HEK293T (cell line): ENCODE results near the gene TLNRD1.
"Not testable (repeated sequence)": the region's sequence is repeated elsewhere in the genome, so short reads cannot be mapped to it uniquely, and the experiment has no call there.

Source experiments
- CTCF ChIA-PET: fragments of 350-600 bp; formaldehyde crosslinking; extraction: SDS; loops from one replicate; lab custom pipeline; 2021; ENCODE audit warnings: antibody characterized with exemption, inconsistent platforms; lab: Yijun Ruan, JAX
- POLR2A ChIA-PET: fragments of 350-600 bp; formaldehyde crosslinking; extraction: SDS; loops from one replicate; lab custom pipeline; 2020; ENCODE audit warnings: antibody characterized with exemption, inconsistent platforms; lab: Yijun Ruan, JAX
- DNase-seq: peaks from one replicate; pipeline ENCODE4 v3.0.0; 2012; ENCODE audit warnings: mixed read lengths; ENCODE audit errors: extremely low spot score
- ARNT ChIP-seq: fragments of 450-650 bp; IDR thresholded peaks from 2 replicates; pipeline ENCODE4 v1.6.1; 2017; ENCODE audit warnings: mild to moderate bottlenecking
- BHLHE40 ChIP-seq: fragments of 450-650 bp; IDR thresholded peaks from 2 replicates; pipeline ENCODE4 v1.6.1; 2016; ENCODE audit warnings: mild to moderate bottlenecking, moderate library complexity, borderline replicate concordance
- CTBP1 ChIP-seq: fragments of 450-650 bp; IDR thresholded peaks from 2 replicates; pipeline ENCODE4 v1.6.1; 2016; ENCODE audit warnings: borderline replicate concordance
- ELF4 ChIP-seq: fragments of 450-650 bp; IDR thresholded peaks from 2 replicates; pipeline ENCODE4 v1.6.1; 2017; ENCODE audit warnings: antibody characterized with exemption
- FOXA1 ChIP-seq: fragments of 450-650 bp; IDR thresholded peaks from 2 replicates; pipeline ENCODE4 v1.6.1; 2016; ENCODE audit warnings: mild to moderate bottlenecking
- FOXK2 ChIP-seq: fragments of 450-650 bp; IDR thresholded peaks from 2 replicates; pipeline ENCODE4 v1.6.1; 2016; ENCODE audit warnings: mild to moderate bottlenecking
- FOXM1 ChIP-seq: fragments of 450-650 bp; IDR thresholded peaks from 2 replicates; pipeline ENCODE4 v1.6.1; 2017; ENCODE audit warnings: mild to moderate bottlenecking, borderline replicate concordance
- HDGF ChIP-seq: fragments of 450-650 bp; IDR thresholded peaks from 2 replicates; pipeline ENCODE4 v1.6.1; 2017; ENCODE audit warnings: antibody characterized with exemption, borderline replicate concordance
- L3MBTL2 ChIP-seq: fragments of 450-650 bp; conservative IDR thresholded peaks from 2 replicates; pipeline ENCODE4 v1.6.1; 2016; ENCODE audit warnings: mild to moderate bottlenecking
- LEF1 ChIP-seq: fragments of 450-650 bp; IDR thresholded peaks from 2 replicates; pipeline ENCODE4 v1.6.1; 2017; ENCODE audit warnings: mild to moderate bottlenecking, borderline replicate concordance
- NFRKB ChIP-seq: fragments of 450-650 bp; IDR thresholded peaks from 2 replicates; pipeline ENCODE4 v1.6.1; 2016; ENCODE audit warnings: mild to moderate bottlenecking, moderate library complexity
- PKNOX1 ChIP-seq: fragments of 450-650 bp; IDR thresholded peaks from 2 replicates; pipeline ENCODE4 v1.6.1; 2016
- SP1 ChIP-seq: fragments of 450-650 bp; IDR thresholded peaks from 2 replicates; pipeline ENCODE4 v1.6.1; 2017
- SUZ12 ChIP-seq: fragments of 450-650 bp; IDR thresholded peaks from 2 replicates; pipeline ENCODE4 v1.6.1; 2016; ENCODE audit warnings: mild to moderate bottlenecking
- TARDBP ChIP-seq: fragments of 450-650 bp; IDR thresholded peaks from 2 replicates; pipeline ENCODE4 v1.6.1; 2016
- ZNF384 ChIP-seq: fragments of 450-650 bp; IDR thresholded peaks from 2 replicates; pipeline ENCODE4 v1.6.1; 2016

The TLNRD1 gene

DNA sequence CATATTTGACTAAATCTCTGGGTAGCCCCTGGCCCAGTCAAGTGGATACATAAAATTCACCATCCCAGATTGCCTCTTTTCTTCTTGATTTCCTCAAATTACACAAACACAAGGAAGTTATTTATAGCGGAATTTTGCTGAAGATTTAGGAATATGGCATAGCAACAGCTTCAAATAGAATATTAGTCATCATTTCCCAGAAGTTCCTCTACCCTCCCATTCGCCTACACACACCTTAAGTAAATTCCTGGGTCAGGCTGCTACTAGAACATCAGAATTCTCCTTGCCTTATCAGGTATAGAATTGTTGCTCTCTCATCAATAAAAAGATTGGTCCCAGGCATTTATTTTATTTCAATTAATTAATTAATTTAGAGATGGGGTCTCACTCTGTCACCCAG is 42.7 kb upstream of the TLNRD1 start:
- TF ChIP-seq LEF1 (no peak), ELF4 (no peak), NFRKB (no peak), CTBP1 (no peak), SP1 (no peak), L3MBTL2 (no peak), HDGF (no peak), SUZ12 (no peak), TARDBP (no peak), ZNF384 (no peak), FOXM1 (no peak)
- CTCF ChIA-PET, result interaction anchor here (0.6 to 1.8 kb wide), 2 partner anchors 13 to 308 kb away, joined by 3 to 5 read pairs; no protein-coding TSS in a partner anchor
- POLR2A ChIA-PET, result no interaction called here
- DNase-seq, result no peak

- no peak for DNase-seq
- CTCF ChIA-PET, result interaction anchor here (1.7 kb wide), 1 partner anchor 307 kb away, joined by 4 read pairs; no protein-coding TSS in a partner anchor
- POLR2A ChIA-PET, result no interaction called here
- TF ChIP-seq FOXK2 (no peak), NFRKB (no peak)
These were observed 41.8 kb upstream of the TLNRD1 start for GRCh38 chr15:80958818-80959495.

DNA sequence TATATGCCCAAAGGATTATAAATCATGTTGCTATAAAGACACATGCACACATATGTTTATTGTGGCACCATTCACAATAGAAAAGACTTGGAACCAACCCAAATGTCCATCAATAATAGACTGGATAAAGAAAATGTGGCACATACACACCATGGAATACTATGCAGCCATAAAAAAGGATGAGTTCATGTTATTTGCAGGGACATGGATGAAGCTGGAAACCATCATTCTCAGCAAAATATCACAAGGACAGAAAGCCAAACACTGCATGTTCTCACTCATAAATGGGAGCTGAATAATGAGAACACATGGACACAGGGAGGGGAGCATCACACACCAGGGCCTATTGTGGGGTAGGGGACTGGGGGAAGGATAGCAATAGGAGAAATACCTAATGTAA is 35.3 kb upstream of the TLNRD1 start:
- DNase-seq, POLR2A ChIA-PET, CTCF ChIA-PET: not testable (repeated sequence)

GRCh38 chr15:80966431-80967197 is 34.1 kb upstream of the TLNRD1 start:
- no peak for DNase-seq
- TF ChIP-seq FOXK2 (no peak), NFRKB (no peak), BHLHE40 (no peak), CTBP1 (no peak), SUZ12 (no peak), PKNOX1 (no peak), FOXA1 (no peak), SP1 (no peak), L3MBTL2 (no peak), ZNF384 (no peak), HDGF (no peak), ELF4 (no peak), FOXM1 (no peak)
- CTCF ChIA-PET, result interaction anchor here (0.5 to 0.9 kb wide), 2 partner anchors 299 to 496 kb away, joined by 3 read pairs; no protein-coding TSS in a partner anchor
- POLR2A ChIA-PET, result no interaction called here

DNA sequence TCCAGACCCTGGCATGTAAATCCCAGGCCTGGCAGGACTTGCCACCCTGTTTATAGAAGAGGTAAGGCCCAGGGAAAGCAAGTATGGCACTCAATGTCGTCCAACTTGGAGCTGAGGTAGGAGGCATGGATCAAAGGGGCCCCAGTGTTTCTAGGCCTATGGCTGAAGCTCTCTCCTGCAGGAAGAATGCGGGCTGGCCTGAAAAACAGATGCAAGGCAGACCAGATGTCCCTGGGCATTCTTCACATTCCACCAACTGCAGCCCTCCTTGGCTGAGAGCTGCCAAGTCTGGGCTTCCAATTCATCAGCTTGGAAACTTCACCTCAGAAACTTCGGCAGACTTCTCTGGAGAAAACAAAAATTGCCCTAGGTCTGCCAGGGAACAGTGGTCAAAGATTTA is 33.3 kb upstream of the TLNRD1 start:
- DNase-seq, result no peak
- CTCF ChIA-PET, result interaction anchor here (0.9 kb wide), 1 partner anchor 299 kb away, joined by 3 read pairs; no protein-coding TSS in a partner anchor
- POLR2A ChIA-PET, result no interaction called here

DNA sequence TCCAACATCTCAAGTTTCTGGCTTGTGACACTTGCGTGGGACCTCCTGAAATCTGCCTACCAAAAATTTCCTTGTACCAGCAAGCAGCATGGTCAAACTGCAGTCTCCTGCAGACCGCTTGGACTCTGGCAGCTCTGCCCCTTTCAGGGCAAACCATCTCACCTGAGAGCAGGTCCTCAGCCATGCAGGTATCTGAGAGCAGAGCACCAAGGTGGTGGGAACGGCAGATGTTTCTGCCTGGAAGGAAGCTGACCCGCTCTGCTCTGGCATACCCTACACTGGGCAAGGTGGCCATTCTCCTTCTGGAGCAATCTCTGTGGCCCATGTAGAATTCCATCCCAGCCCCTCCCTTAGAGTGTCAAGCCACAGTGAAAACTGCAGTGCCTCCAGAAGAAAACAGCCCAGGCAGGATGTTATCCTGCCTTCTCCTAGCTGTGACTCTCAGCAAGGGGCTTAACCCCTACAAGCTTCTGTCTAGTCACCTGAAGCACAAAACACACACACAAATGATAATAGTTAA is 32.7 kb upstream of the TLNRD1 start:
- ChIA-PET CTCF (interaction anchor here (0.5 to 3.2 kb wide), 3 partner anchors 188 to 1086 kb away, joined by 3 to 23 read pairs (median 4); partner anchors contain the start of gene CEMIP), POLR2A (no interaction called here)
- TF ChIP-seq ZNF384, result no peak
- no peak for TF ChIP-seq TARDBP
- TF ChIP-seq HDGF, result no peak
- TF ChIP-seq FOXA1, result no peak
- no peak for TF ChIP-seq PKNOX1
- TF ChIP-seq FOXM1, result no peak
- TF ChIP-seq CTBP1, result no peak
- no peak for TF ChIP-seq ELF4
- TF ChIP-seq ARNT, result no peak
- no peak for TF ChIP-seq L3MBTL2
- TF ChIP-seq NFRKB, result no peak
- no peak for TF ChIP-seq FOXK2
- no peak for TF ChIP-seq BHLHE40
- no peak for TF ChIP-seq SUZ12
- no peak for TF ChIP-seq SP1
- TF ChIP-seq LEF1, result no peak
- DNase-seq, result no peak

More for the DNA sequence above, 33.3 kb upstream of the TLNRD1 start:
- TF ChIP-seq FOXA1 (no peak), FOXK2 (no peak), BHLHE40 (no peak), HDGF (no peak), ARNT (no peak), L3MBTL2 (no peak), SP1 (no peak), ELF4 (no peak), TARDBP (no peak), FOXM1 (no peak), NFRKB (no peak), CTBP1 (no peak), ZNF384 (no peak), LEF1 (no peak)
